ENCODE measurements around the gene SERTAD1. TPM values are rescaled to one million over a fixed set of nuclear protein-coding genes. Genes with fewer than 3 reads are reported as not detected.
"Not testable (repeated sequence)": the region's sequence is repeated elsewhere in the genome, so short reads cannot be mapped to it uniquely, and the experiment has no call there.

SERTAD1 gene
- total and polyA plus RNA-seq, 7 donors: 10.5 to 88.7 (median 17.5) TPM

DNA sequence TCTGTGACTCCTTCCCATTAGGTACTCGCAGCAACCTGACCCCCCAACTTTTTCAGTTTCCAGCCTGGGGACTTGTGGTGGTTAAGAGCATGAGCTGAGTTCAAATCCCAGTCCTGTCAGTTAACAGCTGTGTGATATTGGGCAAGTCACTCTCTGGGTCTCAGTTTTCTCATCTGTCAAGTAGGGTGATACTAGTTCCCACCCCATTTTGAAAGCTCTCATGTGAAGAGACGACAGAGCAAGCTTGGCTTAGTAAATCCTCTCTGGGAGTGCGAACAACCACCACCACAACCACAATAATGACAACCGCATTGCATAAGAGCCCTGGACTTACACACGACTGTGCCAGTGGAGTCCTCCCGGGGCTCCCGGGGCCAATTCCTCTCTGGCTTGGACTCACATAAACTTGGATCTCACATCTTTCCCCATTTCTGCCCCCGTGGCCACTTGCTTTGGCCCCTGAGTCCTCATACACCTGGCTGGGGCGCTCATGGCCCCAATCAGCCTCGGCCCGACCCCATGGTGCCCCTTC is 39.3 kb upstream of the SERTAD1 start:
- no peak for TF ChIP-seq CTCF (IDR thresholded peaks at IDR 0.05)
- 10 to 16% (median 14%) methylated on average over 11 of the region's 11 CpGs for WGBS, 3 donors
- ATAC-seq (peak; percentile 32 to 37 (median 34)), DNase-seq (no peak)
- no peaks in the 10 kb centered on the region for H3K36me3 ChIP-seq (ENCODE audit: insufficient read depth in 1 of 2, low read depth in 1 of 2)
- intact Hi-C loops (cut with DNase I): loop anchor here in 1 of 2 donors (2.0 to 5.0 kb wide), 2 partner anchors 44 to 132 kb away; no protein-coding TSS in a partner anchor
- peaks cover 12% of the 10 kb centered on the region for H3K4me1 ChIP-seq
- H3K4me3 ChIP-seq: peak overlapping the region; percentile 85
- peak overlapping the region; percentile 94 for H3K27ac ChIP-seq
- no peaks in the 10 kb centered on the region for H3K9me3 ChIP-seq
- H3K27me3 ChIP-seq (ENCODE audit: insufficient read depth in 3 of 3, low read length in 2 of 3): no peaks in the 10 kb centered on the region

DNA sequence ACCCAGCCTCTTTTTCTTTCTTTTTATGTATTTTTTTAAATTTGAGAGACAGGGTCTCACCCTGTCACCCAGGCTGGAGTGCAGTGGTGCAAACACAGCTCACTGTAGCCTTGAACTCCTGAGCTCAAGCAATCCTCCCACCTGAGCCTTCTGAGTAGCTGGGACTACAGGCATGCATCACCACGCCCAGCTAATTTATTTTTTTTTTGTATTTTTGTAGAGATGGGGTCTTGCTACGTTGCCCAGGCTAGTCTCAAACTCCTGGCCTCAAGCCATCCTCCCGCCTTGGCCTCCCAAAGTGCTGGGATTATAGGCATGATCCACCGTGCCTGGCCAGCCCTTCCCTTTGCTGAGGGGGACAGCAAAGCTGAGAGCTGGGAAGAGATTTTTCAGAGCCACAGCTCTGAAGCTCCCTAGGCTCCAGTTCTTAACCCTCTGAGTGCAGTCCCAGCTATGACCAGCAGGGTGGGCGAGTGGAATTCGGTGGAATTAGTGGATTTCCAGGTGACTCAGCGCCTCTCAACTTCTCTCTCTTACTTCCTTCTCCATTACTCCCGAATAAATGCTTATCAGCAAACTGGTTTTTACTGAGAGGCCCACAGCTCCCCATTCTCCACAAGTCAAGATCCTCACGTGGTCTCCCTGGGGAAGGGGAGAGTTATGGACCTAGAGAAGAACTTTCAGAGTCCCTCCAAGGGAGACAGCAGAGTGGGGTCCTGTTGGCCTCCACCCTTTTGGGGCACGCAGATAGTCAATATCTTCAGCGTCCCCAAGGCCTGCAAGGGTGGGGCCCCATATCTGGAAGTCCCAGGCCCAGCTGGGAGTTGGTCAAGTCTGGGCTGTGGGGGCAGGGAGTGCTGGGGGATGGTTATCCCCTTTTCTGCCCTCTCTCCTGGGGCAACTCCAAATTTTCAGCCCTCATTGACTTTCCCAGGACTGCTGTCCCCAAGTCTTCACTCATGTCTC is 38.5 kb upstream of the SERTAD1 start:
- Histone ChIP-seq H3K27me3 (ENCODE audit: insufficient read depth in 3 of 3, low read length in 2 of 3) (no peaks in the 10 kb centered on the region), H3K4me1 (peaks cover 12% of the 10 kb centered on the region), H3K9me3 (no peaks in the 10 kb centered on the region), H3K27ac (peak overlapping the region; percentile 94), H3K36me3 (ENCODE audit: insufficient read depth in 1 of 2, low read depth in 1 of 2) (no peaks in the 10 kb centered on the region), H3K4me3 (peak overlapping the region; percentile 85)
- DNase-seq (peak; percentile 84 to 85), ATAC-seq (peak in 3 of 4 donors; percentile 12 to 34 (median 26))
- intact Hi-C loops (cut with DNase I): loop anchor here in 1 of 2 donors (2.0 to 5.0 kb wide), 2 partner anchors 44 to 133 kb away; no protein-coding TSS in a partner anchor
- TF ChIP-seq CTCF (IDR thresholded peaks at IDR 0.05): peak; percentile 87
- WGBS, 3 donors: 31 to 44% (median 36%) methylated on average over 11 of the region's 11 CpGs

DNA sequence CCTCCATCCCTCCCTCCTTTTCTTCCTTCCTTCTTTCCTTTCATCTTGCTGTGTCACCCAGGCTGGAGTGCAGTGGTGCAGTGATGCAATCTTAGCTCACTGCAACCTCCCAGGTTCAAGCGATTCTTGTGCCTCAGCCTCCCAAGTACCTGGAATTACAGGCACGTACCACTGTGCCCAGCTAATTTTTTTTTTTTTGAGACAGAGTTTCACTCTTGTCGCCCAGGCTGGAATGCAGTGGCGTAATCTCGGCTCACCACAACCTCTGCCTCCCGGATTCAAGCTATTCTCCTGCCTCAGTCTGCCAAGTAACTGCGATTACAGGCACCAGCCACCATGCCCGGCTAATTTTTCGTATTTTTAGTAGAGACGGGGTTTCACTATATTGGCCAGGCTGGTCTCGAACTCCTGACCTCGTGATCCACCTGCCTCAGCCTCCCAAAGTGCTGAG is 37.8 kb upstream of the SERTAD1 start:
- Histone ChIP-seq H3K27ac (peak overlapping the region; percentile 94), H3K4me3 (peak overlapping the region; percentile 85), H3K4me1 (peaks cover 12% of the 10 kb centered on the region)
- not testable (repeated sequence) for DNase-seq; H3K36me3 ChIP-seq (ENCODE audit: insufficient read depth in 1 of 2, low read depth in 1 of 2); H3K27me3 ChIP-seq (ENCODE audit: insufficient read depth in 3 of 3, low read length in 2 of 3); H3K9me3 ChIP-seq; ATAC-seq
- WGBS, 3 donors: 42 to 68% (median 57%) methylated on average over 11 to 12 of the region's 12 CpGs
- intact Hi-C loops (cut with DNase I): loop anchor here in 1 of 2 donors (2.0 kb wide), 1 partner anchor 43 kb away; no protein-coding TSS in a partner anchor

- Histone ChIP-seq H3K27ac (peak overlapping the region; percentile 34), H3K36me3 (ENCODE audit: insufficient read depth in 1 of 2, low read depth in 1 of 2) (peaks cover 0 to 16% of the 10 kb centered on the region in 2 donors), H3K9me3 (no peaks in the 10 kb centered on the region), H3K4me1 (peaks cover 12% of the 10 kb centered on the region), H3K4me3 (no peak overlapping the region), H3K27me3 (ENCODE audit: insufficient read depth in 3 of 3, low read length in 2 of 3) (no peaks in the 10 kb centered on the region)
- intact Hi-C loops (cut with DNase I): no loop called here
- no peak for ATAC-seq
- WGBS, 3 donors: 74 to 80% (median 75%) methylated on average over 7 of the region's 7 CpGs
- peak; percentile 32 to 64 for DNase-seq
- no peak for TF ChIP-seq CTCF (IDR thresholded peaks at IDR 0.05)
Observed at GRCh38 chr19:40461669-40462221, 36.0 kb upstream of the SERTAD1 start.

- no peak for TF ChIP-seq CTCF (IDR thresholded peaks at IDR 0.05)
- intact Hi-C loops (cut with DNase I): no loop called here
- ATAC-seq: no peak
- no peak overlapping the region for H3K27ac ChIP-seq
- H3K27me3 ChIP-seq (ENCODE audit: insufficient read depth in 3 of 3, low read length in 2 of 3): no peaks in the 10 kb centered on the region
- H3K4me3 ChIP-seq: no peak overlapping the region
- no peaks in the 10 kb centered on the region for H3K9me3 ChIP-seq
- peaks cover 12% of the 10 kb centered on the region for H3K4me1 ChIP-seq
- H3K36me3 ChIP-seq (ENCODE audit: insufficient read depth in 1 of 2, low read depth in 1 of 2): peaks cover 2 to 32% of the 10 kb centered on the region in 2 donors
- WGBS, 3 donors: 87 to 94% (median 88%) methylated on average over 3 of the region's 3 CpGs
- no peak for DNase-seq
Observed at GRCh38 chr19:40460185-40460584, 34.4 kb upstream of the SERTAD1 start.
